ENCODE measurements around the gene CAMTA1. TPM values are rescaled to one million over a fixed set of nuclear protein-coding genes. Genes with fewer than 3 reads are reported as not detected.

Gene CAMTA1
- total RNA-seq, 1 donor from 2014 or later, result 160 TPM

DNA sequence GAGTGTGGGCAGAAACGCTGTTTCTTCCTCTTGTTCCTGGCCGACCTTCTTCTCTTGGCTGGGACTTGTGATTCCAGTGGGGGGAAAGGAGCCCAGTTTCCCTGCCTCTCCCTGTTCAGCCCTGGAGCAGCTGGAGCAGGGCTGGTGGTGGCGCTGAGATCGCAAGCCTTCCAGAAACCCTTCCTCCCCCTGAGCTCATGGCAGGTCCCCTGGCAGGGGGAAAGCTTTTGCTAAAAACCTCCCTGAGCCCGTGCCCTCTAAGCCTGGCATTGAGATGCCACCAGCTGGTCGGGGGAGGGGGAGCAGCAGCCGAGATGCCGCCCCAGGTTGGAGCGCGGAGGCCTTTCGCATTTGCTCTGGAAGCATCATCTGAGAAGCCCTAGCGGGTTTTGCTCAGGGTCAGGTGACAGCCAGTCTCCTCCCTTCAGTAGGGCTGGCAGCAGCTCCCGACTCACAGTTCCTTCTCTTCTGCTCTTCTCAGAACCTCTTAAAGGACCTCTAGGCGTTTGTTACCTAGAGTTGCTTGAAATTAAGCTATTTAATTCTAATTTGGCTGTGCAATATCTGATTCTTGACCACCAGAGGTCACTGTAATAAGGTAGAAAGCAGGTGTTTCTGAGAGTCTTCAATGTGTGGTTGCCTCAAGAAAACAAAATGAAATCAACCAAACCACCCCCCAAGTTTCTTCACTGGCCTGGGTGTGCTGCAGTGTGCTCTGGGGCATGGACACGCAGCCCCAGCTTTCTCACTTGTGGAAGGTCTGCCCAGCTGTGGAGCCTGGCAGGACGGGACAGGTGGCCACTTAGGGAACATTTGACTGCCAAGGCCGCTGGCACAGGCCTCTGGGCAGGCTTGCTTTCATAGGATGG is 257.3 kb downstream of the CAMTA1 start:
- Histone ChIP-seq H3K27ac (replicated peaks) (no peak overlapping the region), H3K27me3 (ENCODE audit: low read depth) (peaks cover 53% of the 10 kb centered on the region), H3K36me3 (no peaks in the 10 kb centered on the region), H3K4me1 (no peaks in the 10 kb centered on the region), H3K9me3 (replicated peaks) (peaks cover 7% of the 10 kb centered on the region), H3K4me3 (no peak overlapping the region)
- DNase-seq, result no peak
- TF ChIP-seq, protein P1, sequence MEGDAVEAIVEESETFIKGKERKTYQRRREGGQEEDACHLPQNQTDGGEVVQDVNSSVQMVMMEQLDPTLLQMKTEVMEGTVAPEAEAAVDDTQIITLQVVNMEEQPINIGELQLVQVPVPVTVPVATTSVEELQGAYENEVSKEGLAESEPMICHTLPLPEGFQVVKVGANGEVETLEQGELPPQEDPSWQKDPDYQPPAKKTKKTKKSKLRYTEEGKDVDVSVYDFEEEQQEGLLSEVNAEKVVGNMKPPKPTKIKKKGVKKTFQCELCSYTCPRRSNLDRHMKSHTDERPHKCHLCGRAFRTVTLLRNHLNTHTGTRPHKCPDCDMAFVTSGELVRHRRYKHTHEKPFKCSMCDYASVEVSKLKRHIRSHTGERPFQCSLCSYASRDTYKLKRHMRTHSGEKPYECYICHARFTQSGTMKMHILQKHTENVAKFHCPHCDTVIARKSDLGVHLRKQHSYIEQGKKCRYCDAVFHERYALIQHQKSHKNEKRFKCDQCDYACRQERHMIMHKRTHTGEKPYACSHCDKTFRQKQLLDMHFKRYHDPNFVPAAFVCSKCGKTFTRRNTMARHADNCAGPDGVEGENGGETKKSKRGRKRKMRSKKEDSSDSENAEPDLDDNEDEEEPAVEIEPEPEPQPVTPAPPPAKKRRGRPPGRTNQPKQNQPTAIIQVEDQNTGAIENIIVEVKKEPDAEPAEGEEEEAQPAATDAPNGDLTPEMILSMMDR (IDR thresholded peaks at IDR 0.05; ENCODE audit: borderline replicate concordance), result peak; percentile 60
- intact Hi-C loops (cut with micrococcal nuclease), result no loop called here

- TF ChIP-seq, protein P1 (IDR thresholded peaks at IDR 0.05; ENCODE audit: borderline replicate concordance), result no peak
Observed at GRCh38 chr1:7043191-7043549, 257.9 kb downstream of the CAMTA1 start.

DNA sequence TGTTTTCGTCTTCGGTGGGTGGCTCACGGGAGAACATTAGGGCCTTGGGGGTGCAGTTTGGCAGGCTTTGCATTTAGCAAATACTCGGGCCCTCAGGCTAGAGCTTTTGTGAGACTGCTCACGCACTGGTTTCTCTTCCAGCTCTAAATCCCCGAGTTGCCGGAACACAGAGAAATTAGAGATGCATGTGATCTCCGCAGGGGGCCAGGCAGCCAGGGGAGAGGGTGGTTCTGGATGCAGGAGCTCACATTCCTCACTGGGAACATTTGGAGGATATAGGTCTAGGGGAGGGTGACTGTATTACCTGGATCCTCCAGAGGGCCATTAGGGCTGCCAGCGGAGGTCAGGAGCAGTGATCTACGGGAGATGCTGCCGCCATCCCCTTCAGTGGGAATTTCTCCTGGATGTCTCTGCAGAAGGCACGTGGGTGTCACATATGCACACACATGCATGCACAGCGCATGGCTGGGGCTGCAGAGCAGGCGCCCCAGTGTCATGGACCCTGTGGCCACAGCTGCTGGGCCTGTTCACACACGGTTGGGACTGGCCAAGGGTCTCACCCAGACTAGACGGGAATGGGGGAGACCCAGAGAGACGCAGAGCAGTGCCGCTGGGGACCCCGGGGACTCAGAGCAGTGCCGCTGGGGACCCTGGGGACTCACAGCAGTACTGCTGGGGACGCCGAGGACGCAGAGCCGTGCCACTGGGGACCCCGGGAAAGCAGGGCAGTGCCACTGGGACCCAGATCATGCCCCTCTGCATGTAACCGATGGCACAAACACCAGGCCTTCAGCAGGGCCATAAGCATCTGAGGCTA is 258.7 kb downstream of the CAMTA1 start:
- no peak for DNase-seq
- no peaks in the 10 kb centered on the region for H3K36me3 ChIP-seq
- H3K9me3 ChIP-seq (replicated peaks), result peaks cover 7% of the 10 kb centered on the region
- no peak overlapping the region for H3K4me3 ChIP-seq
- H3K27me3 ChIP-seq (ENCODE audit: low read depth), result peaks cover 64% of the 10 kb centered on the region
- intact Hi-C loops (cut with micrococcal nuclease), result no loop called here
- no peak overlapping the region for H3K27ac ChIP-seq (replicated peaks)
- no peaks in the 10 kb centered on the region for H3K4me1 ChIP-seq
- TF ChIP-seq, protein P1 (IDR thresholded peaks at IDR 0.05; ENCODE audit: borderline replicate concordance), result no peak

More at GRCh38 chr1:7043191-7043549, 257.9 kb downstream of the CAMTA1 start:
- Histone ChIP-seq H3K27ac (replicated peaks) (no peak overlapping the region), H3K4me3 (no peak overlapping the region), H3K4me1 (no peaks in the 10 kb centered on the region), H3K27me3 (ENCODE audit: low read depth) (peaks cover 56% of the 10 kb centered on the region), H3K9me3 (replicated peaks) (peaks cover 7% of the 10 kb centered on the region), H3K36me3 (no peaks in the 10 kb centered on the region)
- DNase-seq, result no peak
- intact Hi-C loops (cut with micrococcal nuclease), result no loop called here

- Histone ChIP-seq H3K4me1 (no peaks in the 10 kb centered on the region), H3K27me3 (ENCODE audit: low read depth) (peaks cover 66% of the 10 kb centered on the region), H3K4me3 (no peak overlapping the region), H3K9me3 (replicated peaks) (peaks cover 7% of the 10 kb centered on the region), H3K27ac (replicated peaks) (no peak overlapping the region), H3K36me3 (no peaks in the 10 kb centered on the region)
- intact Hi-C loops (cut with micrococcal nuclease), result no loop called here
- TF ChIP-seq, protein P1 (IDR thresholded peaks at IDR 0.05; ENCODE audit: borderline replicate concordance), result no peak
- DNase-seq, result no peak
Observed at GRCh38 chr1:7045897-7046296, 260.6 kb downstream of the CAMTA1 start.

- TF ChIP-seq, protein P1 (IDR thresholded peaks at IDR 0.05; ENCODE audit: borderline replicate concordance), result no peak
Observed at GRCh38 chr1:7046314-7046713, 261.1 kb downstream of the CAMTA1 start.

More at GRCh38 chr1:7046314-7046713, 261.1 kb downstream of the CAMTA1 start:
- H3K9me3 ChIP-seq (replicated peaks), result peaks cover 7% of the 10 kb centered on the region
- no peak for DNase-seq
- no peaks in the 10 kb centered on the region for H3K4me1 ChIP-seq
- intact Hi-C loops (cut with micrococcal nuclease), result no loop called here
- H3K36me3 ChIP-seq, result no peaks in the 10 kb centered on the region
- no peak overlapping the region for H3K4me3 ChIP-seq
- peaks cover 66% of the 10 kb centered on the region for H3K27me3 ChIP-seq (ENCODE audit: low read depth)
- H3K27ac ChIP-seq (replicated peaks), result no peak overlapping the region

Measured in left ventricle myocardium inferior (tissue), 1 donor.